ENCODE results near the gene EPOP. TPM values are rescaled to one million over a fixed set of nuclear protein-coding genes. Genes with fewer than 3 reads are reported as not detected.

EPOP gene
- total and polyA plus RNA-seq, 2 of the 13 experiments (the other 11 are each of a cell fraction or from before 2014, with no cell fraction given): 14.7 to 37.8 TPM

GRCh38 chr17:38663125-38663751, 11.5 kb downstream of the EPOP start (continued):
- TF ChIP-seq ZNF777 (CRISPR knock-in tag; IDR thresholded peaks at IDR 0.05) (0 out of 2 replicates have a peak, but pooled peaks have one; percentile 19), ZNF550 (CRISPR knock-in tag; IDR thresholded peaks at IDR 0.05; ENCODE audit: borderline replicate concordance) (no peak), RCOR2 (CRISPR knock-in tag; IDR thresholded peaks at IDR 0.05) (peak; percentile 70; the same call in 1 of the 2 replicates), ZNF256 (CRISPR knock-in tag; conservative IDR thresholded peaks at IDR 0.05) (no peak), SCMH1 (CRISPR knock-in tag; IDR thresholded peaks at IDR 0.05; ENCODE audit: borderline replicate concordance) (no peak), MBNL3 (CRISPR knock-in tag; conservative IDR thresholded peaks at IDR 0.05) (no peak), ZNF747 (CRISPR knock-in tag; IDR thresholded peaks at IDR 0.05; ENCODE audit: borderline replicate concordance) (0 out of 2 replicates have a peak, but pooled peaks have one; percentile 54), ETV5 (CRISPR knock-in tag; IDR thresholded peaks at IDR 0.05; ENCODE audit: borderline replicate concordance) (peak; percentile 76; the same call in 1 of the 2 replicates), ZNF3 (CRISPR knock-in tag; IDR thresholded peaks at IDR 0.05) (peak; percentile 55; the same call in 1 of the 2 replicates), ZNF232 (CRISPR knock-in tag; IDR thresholded peaks at IDR 0.05; ENCODE audit: borderline replicate concordance) (no peak), GLMP (CRISPR knock-in tag; IDR thresholded peaks at IDR 0.05; ENCODE audit: borderline replicate concordance) (no peak), ZNF234 (CRISPR knock-in tag; conservative IDR thresholded peaks at IDR 0.05) (no peak), POGZ (CRISPR knock-in tag; IDR thresholded peaks at IDR 0.05) (peak; percentile 62), ZHX2 (IDR thresholded peaks at IDR 0.05; ENCODE audit: low read depth) (no peak), ZHX2 (CRISPR knock-in tag; IDR thresholded peaks at IDR 0.05; ENCODE audit: borderline replicate concordance) (no peak), MXD4 (CRISPR knock-in tag; IDR thresholded peaks at IDR 0.05) (peak; percentile 58; the same call in 1 of the 2 replicates), MTF1 (CRISPR knock-in tag; IDR thresholded peaks at IDR 0.05) (no peak), NKX3-1 (CRISPR knock-in tag; IDR thresholded peaks at IDR 0.05) (no peak), PHF5A (CRISPR knock-in tag; IDR thresholded peaks at IDR 0.05; ENCODE audit: low read depth, unreplicated experiment) (peak; percentile 51), SP2 (CRISPR knock-in tag; IDR thresholded peaks at IDR 0.05) (no peak), CSRNP1 (CRISPR knock-in tag; IDR thresholded peaks at IDR 0.05) (no peak)
- TF ChIP-seq, protein P1, sequence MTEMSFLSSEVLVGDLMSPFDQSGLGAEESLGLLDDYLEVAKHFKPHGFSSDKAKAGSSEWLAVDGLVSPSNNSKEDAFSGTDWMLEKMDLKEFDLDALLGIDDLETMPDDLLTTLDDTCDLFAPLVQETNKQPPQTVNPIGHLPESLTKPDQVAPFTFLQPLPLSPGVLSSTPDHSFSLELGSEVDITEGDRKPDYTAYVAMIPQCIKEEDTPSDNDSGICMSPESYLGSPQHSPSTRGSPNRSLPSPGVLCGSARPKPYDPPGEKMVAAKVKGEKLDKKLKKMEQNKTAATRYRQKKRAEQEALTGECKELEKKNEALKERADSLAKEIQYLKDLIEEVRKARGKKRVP (CRISPR knock-in tag; IDR thresholded peaks at IDR 0.05): no peak
